GM23248 (cell line): ENCODE measurements around the gene TXNRD2. TPM values are rescaled to one million over a fixed set of nuclear protein-coding genes. Genes with fewer than 3 reads are reported as not detected.

ENCODE experiments used
- DNase-seq: peaks from one replicate; pipeline ENCODE4 v3.0.0-alpha.2; 2015
- H2AFZ ChIP-seq: fragments of 200-600 bp; sonication (generic); 2 replicates; pipeline ENCODE4 v1.6.1; 2016; ENCODE audit warnings: antibody characterized with exemption
- H3F3A ChIP-seq: fragments of 200-600 bp; sonication (generic); 2 replicates; pipeline ENCODE4 v1.6.1; 2016; ENCODE audit warnings: mild to moderate bottlenecking, antibody characterized with exemption, mixed run types; ENCODE audit not compliant: insufficient read depth
- H3K27ac ChIP-seq: fragments of 200-600 bp; sonication (generic); 2 replicates; pipeline ENCODE4 v1.5.1; 2016; ENCODE audit warnings: mild to moderate bottlenecking
- H3K27me3 ChIP-seq: fragments of 200-600 bp; sonication (generic); replicated peaks from 2 replicates; pipeline ENCODE4 v1.6.1; 2016; ENCODE audit warnings: mild to moderate bottlenecking; ENCODE audit not compliant: insufficient read depth
- H3K36me3 ChIP-seq: fragments of 200-600 bp; sonication (generic); 2 replicates; pipeline ENCODE4 v1.6.1; 2016; ENCODE audit warnings: low read depth, mild to moderate bottlenecking
- H3K4me1 ChIP-seq: fragments of 200-600 bp; sonication (generic); 2 replicates; pipeline ENCODE4 v1.6.1; 2016; ENCODE audit warnings: mild to moderate bottlenecking; ENCODE audit not compliant: insufficient read depth
- H3K4me2 ChIP-seq: fragments of 200-600 bp; sonication (generic); one replicate; pipeline ENCODE4 v1.6.1; 2016; ENCODE audit warnings: mild to moderate bottlenecking; ENCODE audit not compliant: unreplicated experiment
- H3K4me3 ChIP-seq: fragments of 200-600 bp; sonication (generic); 2 replicates; pipeline ENCODE4 v1.5.1; 2016; ENCODE audit warnings: mild to moderate bottlenecking
- H3K79me2 ChIP-seq: fragments of 200-600 bp; sonication (generic); 2 replicates; pipeline ENCODE4 v1.6.1; 2016; ENCODE audit warnings: mild to moderate bottlenecking; ENCODE audit not compliant: insufficient read depth
- H3K9ac ChIP-seq: fragments of 200-600 bp; sonication (generic); 2 replicates; pipeline ENCODE4 v1.6.1; 2016; ENCODE audit warnings: mild to moderate bottlenecking
- H3K9me2 ChIP-seq: fragments of 200-600 bp; sonication (generic); 2 replicates; pipeline ENCODE4 v1.6.1; 2016; ENCODE audit warnings: mixed run types, mild to moderate bottlenecking, moderate library complexity; ENCODE audit not compliant: insufficient read depth
- H3K9me3 ChIP-seq: fragments of 200-600 bp; sonication (generic); one replicate; pipeline ENCODE4 v1.6.1; 2017; ENCODE audit warnings: low read depth
- H4K20me1 ChIP-seq: fragments of 200-600 bp; sonication (generic); 2 replicates; pipeline ENCODE4 v1.6.0; 2016; ENCODE audit not compliant: insufficient read depth
- EZH2 ChIP-seq: fragments of 200-600 bp; sonication (generic); IDR thresholded peaks from 2 replicates; pipeline ENCODE4 v1.6.1; 2018; ENCODE audit warnings: antibody characterized with exemption, mild to moderate bottlenecking; ENCODE audit not compliant: insufficient read depth, poor library complexity, severe bottlenecking
- EZH2phosphoT487 ChIP-seq: fragments of 200-600 bp; sonication (generic); IDR thresholded peaks from 2 replicates; pipeline ENCODE4 v1.6.1; 2018; ENCODE audit warnings: antibody characterized with exemption, moderate library complexity, mild to moderate bottlenecking, low read depth; ENCODE audit not compliant: insufficient read depth
- WGBS, 2 experiments: methylation state at CpG; one replicate each; pipeline ENCODE4 v1.1.6; 2015 to 2017; ENCODE audit warnings: low lambda C conversion rate in 2 of 2, low coverage in 1 of 2; ENCODE audit errors: missing lambda C conversion rate in 2 of 2; 5-methylcytosine and 5-hydroxymethylcytosine counted together
- in situ Hi-C: fragments of 300-500 bp; cut with MboI; formaldehyde crosslinking; loops from 2 replicates; pipeline ENCODE4 v1.15.0; 2020
- microRNA-seq: library from miRNA; unstranded; fragments of <30 nt; microRNA quantifications from one replicate; pipeline ENCODE4, GENCODE V29; 2016; ENCODE audit warnings: borderline number of aligned reads
- polyA plus RNA-seq: library from polyadenylated mRNA; unstranded; fragments of >200 nt; fragmentation: Nextera tagmentation; extraction: Ambion mirVana; gene quantifications from 2 replicates; pipeline ENCODE4 v1.2.1, GENCODE V29; 2016
- total RNA-seq: library from RNA; depleted of rRNA; stranded (reverse); fragments of >200 nt; shearing (Covaris generic); gene quantifications from 2 replicates; pipeline ENCODE4 v1.2.3, GENCODE V29; 2014; rRNA removed

Gene TXNRD2
- total and polyA plus RNA-seq, 2 experiments from 2014 or later, result 20.1 to 24.8 TPM

GRCh38 chr22:19825904-19826618 lies 115.6 kb downstream of the TXNRD2 start:
- in situ Hi-C loops, result no loop called here
- Histone ChIP-seq H3K27ac (no peak overlapping the region), H3K4me2 (no peak overlapping the region), H3K9ac (no peak overlapping the region), H3K9me3 (no peaks in the 10 kb centered on the region), H3K36me3 (no peaks in the 10 kb centered on the region), H3K79me2 (peaks cover 8% of the 10 kb centered on the region; the same call in 1 of the 2 replicates), H4K20me1 (no peaks in the 10 kb centered on the region), H3K4me3 (no peak overlapping the region), H3K4me1 (no peaks in the 10 kb centered on the region), H3F3A (no peaks in the 10 kb centered on the region), H3K27me3 (no peaks in the 10 kb centered on the region), H2AFZ (no peak overlapping the region), H3K9me2 (no peaks in the 10 kb centered on the region)
- TF ChIP-seq EZH2 (no peak), EZH2phosphoT487 (no peak)
- 85 to 90% methylated on average over 7 of the region's 7 CpGs for WGBS, 2 experiments
- no peak for DNase-seq

Small RNA genes within 50 kb of the gene (microRNA-seq; reads per million reads assigned to microRNA genes)
- gene MIR4761, result not detected

Other genes starting within 250 kb of the TXNRD2 start
- gene SEPTIN5, start 227.3 kb downstream of the TXNRD2 start, total RNA-seq, result 31.5 and 35.3 TPM in 2 replicates
- gene SEPTIN5, start 227.3 kb downstream of the TXNRD2 start, polyA plus RNA-seq, result 16.1 and 17.0 TPM in 2 replicates
- 7.1 and 10.2 TPM in 2 replicates for gene GP1BB, start 218.3 kb downstream of the TXNRD2 start, total RNA-seq
- gene GP1BB, start 218.3 kb downstream of the TXNRD2 start, polyA plus RNA-seq, result 3.2 and 4.9 TPM in 2 replicates
- 1.6 and 4.6 TPM in 2 replicates for gene TBX1, start 181.0 kb downstream of the TXNRD2 start, total RNA-seq
- gene TBX1, start 181.0 kb downstream of the TXNRD2 start, polyA plus RNA-seq, result 2.2 and 2.8 TPM in 2 replicates
- 16.5 and 22.5 TPM in 2 replicates for gene GNB1L, start 86.9 kb downstream of the TXNRD2 start, total RNA-seq
- 13.6 and 14.3 TPM in 2 replicates for gene GNB1L, start 86.9 kb downstream of the TXNRD2 start, polyA plus RNA-seq
- 11.9 and 14.2 TPM in 2 replicates for gene RTL10, start 86.9 kb downstream of the TXNRD2 start, total RNA-seq
- 22.8 and 23.8 TPM in 2 replicates for gene RTL10, start 86.9 kb downstream of the TXNRD2 start, polyA plus RNA-seq
- gene COMT, start within 50 bp of the TXNRD2 start, total RNA-seq, result 423 and 490 TPM in 2 replicates
- gene COMT, start within 50 bp of the TXNRD2 start, polyA plus RNA-seq, result 508 and 537 TPM in 2 replicates
- 4.0 and 7.5 TPM in 2 replicates for gene ARVCF, start 75.0 kb upstream of the TXNRD2 start, total RNA-seq
- gene ARVCF, start 75.0 kb upstream of the TXNRD2 start, polyA plus RNA-seq, result 1.1 and 1.2 TPM in 2 replicates
- gene TANGO2, start 79.3 kb upstream of the TXNRD2 start, total RNA-seq, result 41.9 and 45.0 TPM in 2 replicates
- 27.3 and 33.5 TPM in 2 replicates for gene TANGO2, start 79.3 kb upstream of the TXNRD2 start, polyA plus RNA-seq
- 24.9 and 28.7 TPM in 2 replicates for gene DGCR8, start 138.4 kb upstream of the TXNRD2 start, total RNA-seq
- gene DGCR8, start 138.4 kb upstream of the TXNRD2 start, polyA plus RNA-seq, result 14.0 and 14.2 TPM in 2 replicates
- 195 and 233 TPM in 2 replicates for gene RANBP1, start 174.3 kb upstream of the TXNRD2 start, total RNA-seq
- gene RANBP1, start 174.3 kb upstream of the TXNRD2 start, polyA plus RNA-seq, result 252 and 253 TPM in 2 replicates
- gene TRMT2A, start 175.4 kb upstream of the TXNRD2 start, total RNA-seq, result 72.0 and 79.0 TPM in 2 replicates
- gene TRMT2A, start 175.4 kb upstream of the TXNRD2 start, polyA plus RNA-seq, result 38.1 and 42.2 TPM in 2 replicates
- gene ZDHHC8, start 190.0 kb upstream of the TXNRD2 start, total RNA-seq, result 18.7 and 22.8 TPM in 2 replicates
- gene ZDHHC8, start 190.0 kb upstream of the TXNRD2 start, polyA plus RNA-seq, result 13.0 and 16.1 TPM in 2 replicates
- gene CCDC188, start 209.2 kb upstream of the TXNRD2 start, total RNA-seq, result 0.76 and 1.8 TPM in 2 replicates
- 1.2 TPM in 2 replicates for gene CCDC188, start 209.2 kb upstream of the TXNRD2 start, polyA plus RNA-seq